ENCODE measurements around the gene SND1.
"Not testable (repeated sequence)": the region's sequence is repeated elsewhere in the genome, so short reads cannot be mapped to it uniquely, and the experiment has no call there.

SND1 gene

GRCh38 chr7:128108641-128109423 is 456.8 kb downstream of the SND1 start:
- no peak for DNase-seq

GRCh38 chr7:128109424-128109969 is 457.5 kb downstream of the SND1 start:
- not testable (repeated sequence) for DNase-seq

GRCh38 chr7:128110641-128111364 is 458.8 kb downstream of the SND1 start:
- DNase-seq, result peak; percentile 20

GRCh38 chr7:128112018-128112780 is 460.2 kb downstream of the SND1 start:
- DNase-seq, result peak; percentile 47

DNA sequence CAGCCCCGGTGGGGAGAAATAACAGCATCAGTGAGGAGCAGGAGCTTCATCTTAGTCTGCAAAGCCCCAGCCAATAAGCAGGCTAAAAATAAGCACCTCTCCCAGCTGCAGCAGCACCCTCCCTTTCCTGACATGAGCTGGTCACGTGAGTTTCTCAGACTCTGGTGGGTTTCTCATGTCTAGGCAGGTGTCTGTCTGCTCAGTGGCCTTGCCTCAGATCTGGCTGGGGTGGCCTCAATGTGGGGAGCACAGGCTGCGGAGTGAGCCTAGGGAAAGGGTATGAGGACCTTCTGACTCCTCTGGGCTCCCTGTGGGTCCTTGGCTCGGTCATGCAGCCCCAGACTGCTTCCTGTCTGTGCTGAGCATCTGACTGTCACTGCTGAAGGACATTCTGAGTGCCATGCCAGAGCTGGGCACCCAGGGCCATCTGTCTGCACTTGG is 460.8 kb downstream of the SND1 start:
- DNase-seq, result peak; percentile 53

GRCh38 chr7:128113839-128114238 is 461.8 kb downstream of the SND1 start:
- DNase-seq, result peak; percentile 33

GRCh38 chr7:128114806-128115205 is 462.8 kb downstream of the SND1 start:
- no peak for DNase-seq

- DNase-seq, result peak; percentile 91
These were observed 463.4 kb downstream of the SND1 start for GRCh38 chr7:128115336-128115820.

DNA sequence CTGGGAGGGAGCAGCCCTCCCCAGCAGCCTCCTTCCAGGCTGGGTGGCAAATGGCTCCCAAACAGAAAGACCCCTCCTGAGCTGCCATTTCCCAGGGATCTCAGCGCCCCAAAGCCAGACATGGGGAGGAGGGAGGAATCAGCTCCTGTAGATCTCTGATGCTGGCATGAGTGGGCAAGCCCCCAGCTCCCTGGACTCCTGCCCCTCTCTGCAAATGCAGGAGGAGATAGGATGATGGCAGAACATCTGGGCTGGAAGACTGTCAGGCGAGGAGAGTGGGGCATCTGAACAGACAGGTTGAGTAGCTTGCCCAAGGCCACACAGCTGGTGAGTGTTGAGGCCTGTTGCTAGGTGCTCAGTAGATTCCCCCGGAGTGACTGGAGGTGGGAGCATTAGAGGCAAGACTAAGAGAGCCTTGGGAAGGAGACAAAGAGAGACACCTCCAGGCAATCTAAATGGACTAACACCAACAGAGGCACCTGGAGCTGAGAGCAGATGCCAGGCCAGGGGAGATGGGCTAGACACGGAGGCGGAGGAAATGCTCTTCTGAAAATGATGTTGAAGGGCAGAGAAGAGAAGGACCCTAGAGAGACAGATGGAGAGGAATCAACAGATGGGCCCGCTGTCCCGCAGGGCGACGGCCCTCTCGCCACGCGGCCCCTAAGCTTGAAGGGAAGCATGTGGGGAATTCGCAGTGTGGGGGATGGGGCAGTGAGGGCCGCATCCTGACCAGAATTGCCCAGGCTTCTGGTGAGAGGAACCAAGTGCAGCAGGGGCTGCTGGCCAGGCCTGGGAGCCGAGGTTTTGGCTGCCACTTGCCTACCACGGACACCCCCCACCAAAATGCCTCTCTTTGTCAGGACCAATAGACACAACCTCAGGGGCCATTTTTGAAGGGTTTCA is 464.1 kb downstream of the SND1 start:
- DNase-seq, result peak; percentile 64

DNA sequence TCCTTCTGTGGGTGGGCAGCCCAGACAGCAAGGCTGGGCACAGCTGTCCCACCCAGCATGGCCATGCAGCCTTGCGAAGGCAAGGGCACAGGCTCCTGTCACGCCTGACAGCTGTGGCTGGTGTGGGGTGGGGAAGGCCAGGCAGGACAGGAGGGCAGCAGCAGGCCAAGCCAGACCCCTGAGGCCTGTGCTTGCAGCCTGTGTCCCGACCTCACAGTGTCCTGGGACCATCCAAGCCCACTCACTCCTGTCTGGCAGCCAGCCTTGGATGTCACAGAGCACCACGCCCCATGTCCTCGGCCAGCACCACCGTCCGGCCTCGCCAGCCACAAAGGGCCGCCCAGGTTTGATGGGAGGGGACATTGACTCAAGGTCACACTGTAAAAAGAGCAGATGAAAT is 464.7 kb downstream of the SND1 start:
- DNase-seq, result peak; percentile 40

- DNase-seq, result no peak
These were observed 465.7 kb downstream of the SND1 start for GRCh38 chr7:128117691-128118090.

GRCh38 chr7:128119036-128119435 is 467.0 kb downstream of the SND1 start:
- no peak for DNase-seq

DNA sequence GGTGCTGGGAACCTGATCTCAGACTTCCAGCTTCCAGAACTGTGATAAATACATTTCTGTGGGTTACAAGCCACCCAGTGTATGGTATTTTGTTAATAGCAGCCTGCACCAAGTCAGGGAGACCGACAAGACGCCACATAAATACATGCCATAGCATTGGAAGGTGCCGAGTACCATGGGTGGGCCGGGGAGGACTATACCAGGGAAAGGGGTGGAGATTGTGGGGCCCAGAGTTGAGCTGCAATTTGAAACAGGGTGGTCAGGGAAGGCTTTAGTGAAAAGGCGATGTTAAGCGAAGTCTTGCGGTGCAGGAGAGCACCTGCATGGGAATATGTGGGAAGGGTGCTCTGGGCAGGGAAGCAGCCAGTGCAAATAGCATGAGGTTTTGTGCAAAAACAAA is 468.1 kb downstream of the SND1 start:
- no peak for DNase-seq

GRCh38 chr7:128120976-128121490 is 469.0 kb downstream of the SND1 start:
- no peak for DNase-seq

- DNase-seq, result no peak
These were observed 469.9 kb downstream of the SND1 start for GRCh38 chr7:128121711-128122530.

DNA sequence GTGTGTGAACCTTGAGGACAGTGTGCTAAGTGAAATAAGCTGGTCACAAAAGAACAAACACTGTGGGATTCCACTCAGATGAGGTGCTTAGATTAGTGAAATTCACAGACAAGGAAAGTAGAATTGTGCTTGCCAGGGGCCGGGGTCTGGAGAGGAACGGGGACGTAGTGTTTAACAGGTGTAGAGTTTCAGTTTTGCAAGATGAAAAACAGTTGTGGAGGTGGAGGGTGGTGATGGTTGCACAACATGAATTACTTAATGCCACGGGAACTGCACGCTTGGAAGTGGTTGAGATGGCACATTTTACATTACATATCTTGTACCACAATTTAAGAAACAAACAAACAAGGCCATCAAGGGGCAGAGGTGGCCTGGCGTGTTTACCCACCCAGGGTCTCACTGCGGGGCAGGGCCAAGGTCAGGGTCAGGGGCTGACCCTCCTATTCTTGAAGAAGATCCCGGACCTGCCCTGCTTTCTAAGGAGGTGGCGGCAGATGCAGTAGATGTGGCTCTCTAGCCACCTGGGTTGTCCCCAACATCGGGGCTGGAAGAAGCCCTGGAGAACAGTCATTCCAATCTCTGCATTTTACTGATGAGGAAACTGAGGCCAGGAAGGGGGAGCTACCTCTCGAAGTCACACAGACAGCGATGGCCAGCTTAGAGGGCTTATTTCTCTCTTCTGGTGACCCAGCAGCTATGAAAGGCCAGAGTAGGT is 470.7 kb downstream of the SND1 start:
- no peak for DNase-seq

DNA sequence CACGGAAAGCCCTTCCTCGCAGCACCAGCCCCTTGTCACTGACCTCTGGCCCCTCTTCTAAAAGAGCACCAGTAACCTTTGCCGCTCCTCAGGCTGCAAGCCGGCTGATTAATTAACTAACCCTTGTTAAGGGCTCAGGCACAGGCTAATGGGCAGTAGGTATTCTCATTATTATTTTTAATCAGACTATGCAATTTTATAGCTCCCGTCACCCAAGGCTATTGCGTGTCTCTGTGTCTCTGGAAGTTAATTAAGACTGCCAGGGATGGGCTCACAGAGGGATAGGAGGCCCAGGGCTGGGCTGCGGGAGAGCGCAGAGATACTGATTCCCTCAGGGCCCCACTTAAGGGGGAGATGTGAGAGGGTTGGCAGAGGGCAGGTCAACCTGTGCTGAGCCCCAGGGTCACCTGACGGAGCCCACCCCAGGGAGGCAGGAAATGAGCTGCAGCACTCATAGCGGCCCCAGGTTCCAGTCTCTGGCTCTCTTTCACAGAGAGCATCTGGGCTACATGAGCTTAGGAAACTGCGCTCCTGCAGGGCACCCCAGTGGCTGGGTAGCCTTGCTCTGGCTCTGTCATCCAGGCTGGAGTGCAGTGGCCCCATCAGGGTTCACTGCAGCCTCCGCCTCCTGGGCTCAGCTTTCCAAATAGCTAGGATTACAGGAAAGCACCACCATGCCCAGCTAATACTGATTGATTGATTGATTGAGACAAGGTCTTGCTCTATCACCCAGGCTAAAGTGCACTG is 471.5 kb downstream of the SND1 start:
- no peak for DNase-seq

DNA sequence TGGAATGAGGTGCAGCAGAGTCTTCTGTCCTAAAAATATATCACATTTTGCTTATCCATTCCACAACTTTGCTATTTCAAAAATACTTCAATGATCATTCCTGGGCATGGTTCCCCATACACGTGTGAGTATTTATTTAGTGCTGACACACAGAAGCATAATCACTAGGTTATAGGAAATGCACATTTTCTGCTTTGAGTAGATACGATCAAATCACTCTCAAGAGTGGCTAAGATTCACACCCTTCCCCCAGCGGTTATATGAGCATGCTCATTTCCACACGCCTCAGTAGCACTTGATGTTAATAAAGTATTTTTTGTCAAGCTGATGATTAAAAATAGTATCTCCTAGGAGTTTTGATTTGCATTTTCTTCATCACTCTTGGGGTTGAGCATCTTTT is 472.8 kb downstream of the SND1 start:
- no peak for DNase-seq

GRCh38 chr7:128125816-128126215 is 473.8 kb downstream of the SND1 start:
- no peak for DNase-seq
